ENCODE measurements around the gene SLC34A1. TPM values are rescaled to one million over a fixed set of nuclear protein-coding genes. Genes with fewer than 3 reads are reported as not detected.
A peak's percentile ranks its signal among the peaks of the same experiment; 100 is the strongest.
"Not testable (repeated sequence)": the region's sequence is repeated elsewhere in the genome, so short reads cannot be mapped to it uniquely, and the experiment has no call there.

SLC34A1 gene
- total RNA-seq, 3 donors from 2014 or later (not counting 1 experiment from before 2014, with no cell fraction given), result 0.50 to 0.66 (median 0.63) TPM

- H3K9me3 ChIP-seq (ENCODE audit: control insufficient read depth, insufficient read depth, low read length), result no peaks in the 10 kb centered on the region
- H3K36me3 Mint-ChIP-seq, result no peaks in the 10 kb centered on the region
- H3K4me1 ChIP-seq (ENCODE audit: control insufficient read depth, insufficient read depth, low read length), result peaks cover 47% of the 10 kb centered on the region
- H3K4me3 ChIP-seq (ENCODE audit: low read length), result no peak overlapping the region
- ATAC-seq (no peak), DNase-seq (no peak)
- H3K9me3 Mint-ChIP-seq, result no peaks in the 10 kb centered on the region
- intact Hi-C loops (cut with micrococcal nuclease), result no loop called here
- no peaks in the 10 kb centered on the region for H3K27me3 ChIP-seq (ENCODE audit: control insufficient read depth, insufficient read depth, low read length)
- H3K36me3 ChIP-seq (ENCODE audit: control insufficient read depth, insufficient read depth, low read length), result peaks cover 35% of the 10 kb centered on the region
- TF ChIP-seq CTCF (IDR thresholded peaks at IDR 0.05), result no peak
- no peaks in the 10 kb centered on the region for H3K27me3 Mint-ChIP-seq (ENCODE audit: low read depth in 2 of 2)
- peak overlapping the region; percentile 21 for H3K4me3 Mint-ChIP-seq
- peaks cover 16 to 26% of the 10 kb centered on the region in 2 donors for H3K4me1 Mint-ChIP-seq
- peak overlapping the region; percentile 20 for H3K27ac ChIP-seq (ENCODE audit: low read length)
- H3K27ac Mint-ChIP-seq, result peak overlapping the region in 1 of 2 donors; percentile 38
- WGBS (ENCODE audit: insufficient coverage), result 73% methylated on average over 6 of the region's 6 CpGs
Observed at GRCh38 chr5:177373806-177374205, 10.4 kb upstream of the SLC34A1 start.

GRCh38 chr5:177374211-177374610 lies 10.0 kb upstream of the SLC34A1 start:
- Mint-ChIP-seq H3K4me3 (peak overlapping the region; percentile 21), H3K27ac (peak overlapping the region in 1 of 2 donors; percentile 38), H3K9me3 (no peaks in the 10 kb centered on the region)

GRCh38 chr5:177375516-177375915 lies 8.7 kb upstream of the SLC34A1 start:
- H3K27me3 ChIP-seq (ENCODE audit: control insufficient read depth, insufficient read depth, low read length); H3K36me3 Mint-ChIP-seq; H3K4me3 ChIP-seq (ENCODE audit: low read length); DNase-seq; ATAC-seq; H3K27ac ChIP-seq (ENCODE audit: low read length); H3K4me3 Mint-ChIP-seq; H3K27me3 Mint-ChIP-seq (ENCODE audit: low read depth in 2 of 2); intact Hi-C loops (cut with micrococcal nuclease); H3K9me3 Mint-ChIP-seq; H3K27ac Mint-ChIP-seq; H3K9me3 ChIP-seq (ENCODE audit: control insufficient read depth, insufficient read depth, low read length): not testable (repeated sequence)
- peaks cover 19% of the 10 kb centered on the region for H3K36me3 ChIP-seq (ENCODE audit: control insufficient read depth, insufficient read depth, low read length)
- peaks cover 10 to 25% of the 10 kb centered on the region in 2 donors for H3K4me1 Mint-ChIP-seq
- peaks cover 34% of the 10 kb centered on the region for H3K4me1 ChIP-seq (ENCODE audit: control insufficient read depth, insufficient read depth, low read length)
- 88% methylated on average over 5 of the region's 5 CpGs for WGBS (ENCODE audit: insufficient coverage)

More at GRCh38 chr5:177374211-177374610, 10.0 kb upstream of the SLC34A1 start:
- 97% methylated on average over 5 of the region's 5 CpGs for WGBS (ENCODE audit: insufficient coverage)
- no peak for TF ChIP-seq CTCF (IDR thresholded peaks at IDR 0.05)
- ATAC-seq (no peak), DNase-seq (no peak)
- intact Hi-C loops (cut with micrococcal nuclease), result no loop called here
- Histone ChIP-seq H3K4me1 (ENCODE audit: control insufficient read depth, insufficient read depth, low read length) (peaks cover 47% of the 10 kb centered on the region), H3K27me3 (ENCODE audit: control insufficient read depth, insufficient read depth, low read length) (no peaks in the 10 kb centered on the region), H3K4me3 (ENCODE audit: low read length) (no peak overlapping the region), H3K9me3 (ENCODE audit: control insufficient read depth, insufficient read depth, low read length) (no peaks in the 10 kb centered on the region), H3K27ac (ENCODE audit: low read length) (no peak overlapping the region), H3K36me3 (ENCODE audit: control insufficient read depth, insufficient read depth, low read length) (peaks cover 31% of the 10 kb centered on the region)
- Mint-ChIP-seq H3K4me1 (peaks cover 12 to 22% of the 10 kb centered on the region in 2 donors), H3K36me3 (no peaks in the 10 kb centered on the region), H3K27me3 (ENCODE audit: low read depth in 2 of 2) (no peaks in the 10 kb centered on the region)

- peaks cover 30% of the 10 kb centered on the region for H3K4me1 ChIP-seq (ENCODE audit: control insufficient read depth, insufficient read depth, low read length)
- Mint-ChIP-seq H3K4me1 (peaks cover 10 to 25% of the 10 kb centered on the region in 2 donors), H3K4me3 (no peak overlapping the region), H3K27ac (no peak overlapping the region), H3K9me3 (no peaks in the 10 kb centered on the region), H3K36me3 (no peaks in the 10 kb centered on the region), H3K27me3 (ENCODE audit: low read depth in 2 of 2) (peaks cover 0 to 4% of the 10 kb centered on the region in 2 donors)
- no peak for DNase-seq
- no peak overlapping the region for H3K4me3 ChIP-seq (ENCODE audit: low read length)
- no peaks in the 10 kb centered on the region for H3K9me3 ChIP-seq (ENCODE audit: control insufficient read depth, insufficient read depth, low read length)
- no peaks in the 10 kb centered on the region for H3K27me3 ChIP-seq (ENCODE audit: control insufficient read depth, insufficient read depth, low read length)
- no peak for ATAC-seq
- intact Hi-C loops (cut with micrococcal nuclease), result no loop called here
- TF ChIP-seq CTCF (IDR thresholded peaks at IDR 0.05), result no peak
- H3K36me3 ChIP-seq (ENCODE audit: control insufficient read depth, insufficient read depth, low read length), result peaks cover 18% of the 10 kb centered on the region
- 95% methylated on average over 9 of the region's 11 CpGs for WGBS (ENCODE audit: insufficient coverage)
- H3K27ac ChIP-seq (ENCODE audit: low read length), result no peak overlapping the region
Observed at GRCh38 chr5:177376107-177376506, 8.1 kb upstream of the SLC34A1 start.
